ENCODE results near the gene EEF2.
"Not testable (repeated sequence)": the region's sequence is repeated elsewhere in the genome, so short reads cannot be mapped to it uniquely, and the experiment has no call there.

The EEF2 gene

GRCh38 chr19:3958836-3959765 lies 26.2 kb downstream of the EEF2 start:
- Mint-ChIP-seq H3K27ac (no peak overlapping the region), H3K9me3 (no peaks in the 10 kb centered on the region), H3K27me3 (no peaks in the 10 kb centered on the region), H3K36me3 (peaks cover 5% of the 10 kb centered on the region), H3K4me1 (no peaks in the 10 kb centered on the region), H3K4me3 (no peak overlapping the region)
- DNase-seq = no peak
- CTCF ChIA-PET = no interaction called here

DNA sequence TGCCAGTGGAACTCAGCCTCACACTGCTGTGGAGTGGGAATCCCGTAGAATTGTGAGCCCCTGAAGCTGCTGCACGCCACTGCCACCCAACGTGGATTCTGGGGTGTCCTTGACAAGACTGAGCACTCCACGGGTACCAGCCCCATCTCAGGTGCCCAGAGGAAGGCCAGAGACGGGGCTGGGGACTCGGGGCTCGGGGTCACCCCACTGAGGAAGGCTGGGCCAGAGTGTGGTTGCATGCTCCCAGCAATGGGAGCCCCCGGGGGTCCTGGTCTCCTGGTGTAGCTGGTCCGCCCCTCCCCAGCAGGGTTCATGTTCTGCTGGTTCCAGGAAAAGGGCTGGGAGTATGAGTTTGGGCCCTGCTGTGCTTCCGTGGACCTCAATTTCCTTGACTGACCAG lies 29.6 kb downstream of the EEF2 start:
- peaks cover 6% of the 10 kb centered on the region for H3K4me1 Mint-ChIP-seq
- H3K27me3 Mint-ChIP-seq = peaks cover 25% of the 10 kb centered on the region
- no peaks in the 10 kb centered on the region for H3K36me3 Mint-ChIP-seq
- CTCF ChIA-PET = no interaction called here
- no peak overlapping the region for H3K4me3 Mint-ChIP-seq
- H3K9me3 Mint-ChIP-seq = no peaks in the 10 kb centered on the region
- no peak overlapping the region for H3K27ac Mint-ChIP-seq
- DNase-seq = no peak

GRCh38 chr19:3955276-3955675 lies 30.0 kb downstream of the EEF2 start:
- H3K9me3 Mint-ChIP-seq, H3K4me3 Mint-ChIP-seq, H3K4me1 Mint-ChIP-seq, H3K36me3 Mint-ChIP-seq, CTCF ChIA-PET, H3K27ac Mint-ChIP-seq, DNase-seq: not testable (repeated sequence)
- H3K27me3 Mint-ChIP-seq = peaks cover 29% of the 10 kb centered on the region

- Mint-ChIP-seq H3K9me3 (no peaks in the 10 kb centered on the region), H3K27ac (no peak overlapping the region), H3K4me3 (no peak overlapping the region), H3K4me1 (peaks cover 6% of the 10 kb centered on the region), H3K36me3 (no peaks in the 10 kb centered on the region), H3K27me3 (peaks cover 30% of the 10 kb centered on the region)
- DNase-seq = no peak
- CTCF ChIA-PET = interaction anchor here (0.6 kb wide), 1 partner anchor 96 kb away, joined by 3 read pairs; no protein-coding TSS in a partner anchor
Observed at GRCh38 chr19:3954107-3954506, 31.2 kb downstream of the EEF2 start.

DNA sequence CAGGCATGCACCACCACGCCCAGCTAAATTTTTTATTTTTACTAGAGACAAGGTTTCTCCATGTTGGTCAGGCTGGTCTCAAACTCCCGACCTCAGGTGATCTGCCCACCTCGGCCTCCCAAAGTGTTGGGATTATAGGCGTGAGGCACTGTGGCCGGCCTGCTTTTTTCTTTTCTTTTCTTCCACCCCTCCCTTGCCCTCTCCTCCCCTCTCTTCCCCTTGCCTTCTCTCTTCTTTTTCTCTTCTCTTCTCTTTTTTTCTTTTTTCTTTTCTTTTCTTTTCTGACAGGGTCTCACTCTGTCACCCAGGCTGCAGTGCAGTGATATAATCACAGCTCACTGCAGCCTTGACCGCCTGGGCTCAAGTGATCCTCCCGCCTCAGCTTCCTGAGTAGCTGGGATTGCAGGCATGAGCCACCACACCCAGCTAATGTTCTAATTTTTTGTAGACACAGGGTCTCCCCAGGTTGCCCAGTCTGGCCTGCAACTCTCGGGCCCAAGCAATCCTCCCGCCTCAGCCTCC lies 32.4 kb downstream of the EEF2 start:
- peaks cover 36% of the 10 kb centered on the region for H3K27me3 Mint-ChIP-seq
- H3K4me1 Mint-ChIP-seq, CTCF ChIA-PET, H3K27ac Mint-ChIP-seq, DNase-seq, H3K4me3 Mint-ChIP-seq, H3K9me3 Mint-ChIP-seq, H3K36me3 Mint-ChIP-seq: not testable (repeated sequence)

GRCh38 chr19:3950871-3951861 lies 34.1 kb downstream of the EEF2 start:
- CTCF ChIA-PET = no interaction called here
- H3K9me3 Mint-ChIP-seq = no peaks in the 10 kb centered on the region
- peaks cover 6% of the 10 kb centered on the region for H3K4me1 Mint-ChIP-seq
- no peak overlapping the region for H3K27ac Mint-ChIP-seq
- no peak for DNase-seq
- H3K36me3 Mint-ChIP-seq = no peaks in the 10 kb centered on the region
- H3K27me3 Mint-ChIP-seq = peaks cover 40% of the 10 kb centered on the region
- H3K4me3 Mint-ChIP-seq = no peak overlapping the region

DNA sequence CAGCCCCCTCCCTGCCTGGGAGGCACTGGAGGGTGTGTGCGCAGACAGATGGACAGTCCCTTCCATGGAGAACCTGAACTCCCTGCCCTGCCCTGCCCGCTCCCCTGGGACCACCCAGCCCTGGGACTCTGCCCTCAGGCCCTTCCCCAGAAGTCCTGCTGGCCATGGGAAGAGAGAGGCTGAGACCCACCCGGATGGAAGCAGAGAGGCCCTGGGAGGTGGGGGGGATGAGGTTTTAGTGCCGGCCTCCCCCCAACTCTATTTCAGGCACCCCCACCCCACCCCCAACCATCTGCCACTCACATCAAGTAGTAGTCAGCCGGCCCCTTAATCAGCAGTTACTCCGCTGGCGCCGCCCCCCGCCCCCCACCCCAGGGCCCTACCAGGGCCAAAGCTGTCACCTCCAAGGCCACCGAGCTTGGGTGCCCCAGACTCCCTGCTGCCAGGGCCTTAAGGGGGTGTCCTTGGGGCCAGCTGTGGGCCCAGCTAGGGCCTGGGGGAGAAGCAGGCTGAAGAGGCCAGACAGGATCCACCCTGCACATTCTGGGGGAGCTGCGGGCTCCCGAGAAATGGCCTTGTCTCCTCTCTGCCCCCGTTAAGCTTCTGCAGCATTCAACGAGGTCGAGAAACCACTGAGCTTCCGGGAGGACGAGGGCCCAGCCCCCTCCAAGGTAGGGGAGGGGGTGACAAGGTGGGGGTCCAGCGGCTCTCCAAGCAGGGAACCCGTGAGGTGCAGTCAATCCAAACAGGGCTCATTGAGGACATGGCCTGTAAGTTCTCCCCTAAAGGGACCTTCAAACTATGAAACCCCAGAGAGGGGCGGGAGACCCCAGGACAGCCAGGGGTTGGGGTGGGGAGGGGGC lies 35.0 kb downstream of the EEF2 start:
- H3K4me3 Mint-ChIP-seq = no peak overlapping the region
- peaks cover 6% of the 10 kb centered on the region for H3K4me1 Mint-ChIP-seq
- no peaks in the 10 kb centered on the region for H3K36me3 Mint-ChIP-seq
- peaks cover 40% of the 10 kb centered on the region for H3K27me3 Mint-ChIP-seq
- no peak for DNase-seq
- H3K27ac Mint-ChIP-seq = no peak overlapping the region
- no peaks in the 10 kb centered on the region for H3K9me3 Mint-ChIP-seq
- CTCF ChIA-PET = no interaction called here

GRCh38 chr19:3949294-3949693 lies 36.0 kb downstream of the EEF2 start:
- H3K36me3 Mint-ChIP-seq = no peaks in the 10 kb centered on the region
- no peak overlapping the region for H3K27ac Mint-ChIP-seq
- CTCF ChIA-PET = no interaction called here
- no peaks in the 10 kb centered on the region for H3K9me3 Mint-ChIP-seq
- DNase-seq = no peak
- H3K27me3 Mint-ChIP-seq = peaks cover 40% of the 10 kb centered on the region
- H3K4me1 Mint-ChIP-seq = peaks cover 7% of the 10 kb centered on the region
- H3K4me3 Mint-ChIP-seq = no peak overlapping the region

- H3K36me3 Mint-ChIP-seq, H3K4me3 Mint-ChIP-seq, DNase-seq, H3K27ac Mint-ChIP-seq, H3K9me3 Mint-ChIP-seq, CTCF ChIA-PET: not testable (repeated sequence)
- Mint-ChIP-seq H3K27me3 (peaks cover 31% of the 10 kb centered on the region), H3K4me1 (peaks cover 13% of the 10 kb centered on the region)
Observed at GRCh38 chr19:3947316-3947933, 37.8 kb downstream of the EEF2 start.

DNA sequence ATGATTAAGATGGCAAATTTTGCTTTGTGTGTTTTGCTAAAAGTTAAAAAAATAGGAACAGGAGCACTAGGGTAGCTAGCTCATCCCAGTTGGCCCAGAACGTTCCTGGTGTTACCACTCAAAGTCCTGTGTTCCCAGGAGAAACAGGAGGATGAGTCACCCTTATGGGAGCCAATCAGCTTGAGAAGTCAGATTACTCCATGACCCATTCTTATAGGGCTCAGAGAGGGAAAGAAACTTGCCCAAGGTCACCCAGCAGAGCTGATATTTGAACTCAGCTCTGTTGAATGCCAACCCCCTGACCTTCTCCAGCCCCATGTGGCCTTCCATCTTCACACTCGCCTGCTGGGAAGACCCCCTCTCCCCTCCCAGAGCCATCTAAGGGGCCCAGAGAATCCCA lies 39.4 kb downstream of the EEF2 start:
- Mint-ChIP-seq H3K9me3 (no peaks in the 10 kb centered on the region), H3K4me3 (no peak overlapping the region), H3K27me3 (peaks cover 16% of the 10 kb centered on the region), H3K27ac (no peak overlapping the region), H3K36me3 (no peaks in the 10 kb centered on the region), H3K4me1 (peaks cover 8% of the 10 kb centered on the region)
- DNase-seq = no peak
- CTCF ChIA-PET = no interaction called here

GRCh38 chr19:3944018-3944721 lies 41.1 kb downstream of the EEF2 start:
- Mint-ChIP-seq H3K4me3 (no peak overlapping the region), H3K36me3 (no peaks in the 10 kb centered on the region), H3K9me3 (no peaks in the 10 kb centered on the region), H3K27ac (no peak overlapping the region), H3K27me3 (peaks cover 10% of the 10 kb centered on the region), H3K4me1 (peaks cover 7% of the 10 kb centered on the region)
- CTCF ChIA-PET = no interaction called here
- DNase-seq = no peak

- peaks cover 4% of the 10 kb centered on the region for H3K27me3 Mint-ChIP-seq
- CTCF ChIA-PET = no interaction called here
- no peaks in the 10 kb centered on the region for H3K36me3 Mint-ChIP-seq
- no peak overlapping the region for H3K27ac Mint-ChIP-seq
- DNase-seq = no peak
- no peaks in the 10 kb centered on the region for H3K9me3 Mint-ChIP-seq
- H3K4me1 Mint-ChIP-seq = peaks cover 7% of the 10 kb centered on the region
- H3K4me3 Mint-ChIP-seq = no peak overlapping the region
Observed at GRCh38 chr19:3942790-3943409, 42.4 kb downstream of the EEF2 start.

Measured in activated naive CD4-positive, alpha-beta T cell treated with anti-CD3 and anti-CD28 coated beads, Interleukin-2, amount 10 ng/mL, durations not matched to agents 7 days and 5 days (primary cell).